HG02623 (cell line): ENCODE data around the gene INHBB.

Experiments used
- ATAC-seq: cut with Tn5 transposase; IDR thresholded peaks from one replicate; pipeline ENCODE4 v1.9.1; 2021; ENCODE audit warnings: moderate library complexity; ENCODE audit not compliant: unreplicated experiment

The INHBB gene

GRCh38 chr2:120341977-120342376, 4.0 kb upstream of the INHBB start:
- ATAC-seq: no peak

- ATAC-seq: no peak
Observed at GRCh38 chr2:120342446-120342845, 3.5 kb upstream of the INHBB start.

GRCh38 chr2:120343100-120343432, 2.9 kb upstream of the INHBB start:
- ATAC-seq: no peak

- peak; percentile 41 for ATAC-seq
Observed at GRCh38 chr2:120343433-120344105, 2.4 kb upstream of the INHBB start.

GRCh38 chr2:120344214-120344975, 1.5 kb upstream of the INHBB start:
- no peak for ATAC-seq

- ATAC-seq: no peak
Observed at GRCh38 chr2:120344976-120345581, 857 bp upstream of the INHBB start.

GRCh38 chr2:120345608-120346007, 328 bp upstream of the INHBB start:
- no peak for ATAC-seq

- no peak for ATAC-seq
Observed at GRCh38 chr2:120346667-120347358, 877 bp downstream of the INHBB start.

GRCh38 chr2:120347396-120348060, 1.6 kb downstream of the INHBB start:
- ATAC-seq: no peak

- no peak for ATAC-seq
Observed at GRCh38 chr2:120348134-120348736, 2.3 kb downstream of the INHBB start.

GRCh38 chr2:120348737-120349439, 3.0 kb downstream of the INHBB start:
- no peak for ATAC-seq

GRCh38 chr2:120349440-120349921, 3.5 kb downstream of the INHBB start:
- ATAC-seq: no peak

GRCh38 chr2:120350080-120350479, 4.1 kb downstream of the INHBB start:
- no peak for ATAC-seq

GRCh38 chr2:120350801-120351320, 4.9 kb downstream of the INHBB start:
- no peak for ATAC-seq

GRCh38 chr2:120352696-120353590, 7.0 kb downstream of the INHBB start:
- ATAC-seq: no peak

- no peak for ATAC-seq
Observed at GRCh38 chr2:120353591-120353898, 7.6 kb downstream of the INHBB start.

- ATAC-seq: no peak
Observed at GRCh38 chr2:120353931-120354330, 8.0 kb downstream of the INHBB start.

- no peak for ATAC-seq
Observed at GRCh38 chr2:120354467-120354866, 8.5 kb downstream of the INHBB start.
